Measurements from ENCODE around the gene TESK1. TPM values are rescaled to one million over a fixed set of nuclear protein-coding genes. Genes with fewer than 3 reads are reported as not detected.

TESK1 gene, protein sequence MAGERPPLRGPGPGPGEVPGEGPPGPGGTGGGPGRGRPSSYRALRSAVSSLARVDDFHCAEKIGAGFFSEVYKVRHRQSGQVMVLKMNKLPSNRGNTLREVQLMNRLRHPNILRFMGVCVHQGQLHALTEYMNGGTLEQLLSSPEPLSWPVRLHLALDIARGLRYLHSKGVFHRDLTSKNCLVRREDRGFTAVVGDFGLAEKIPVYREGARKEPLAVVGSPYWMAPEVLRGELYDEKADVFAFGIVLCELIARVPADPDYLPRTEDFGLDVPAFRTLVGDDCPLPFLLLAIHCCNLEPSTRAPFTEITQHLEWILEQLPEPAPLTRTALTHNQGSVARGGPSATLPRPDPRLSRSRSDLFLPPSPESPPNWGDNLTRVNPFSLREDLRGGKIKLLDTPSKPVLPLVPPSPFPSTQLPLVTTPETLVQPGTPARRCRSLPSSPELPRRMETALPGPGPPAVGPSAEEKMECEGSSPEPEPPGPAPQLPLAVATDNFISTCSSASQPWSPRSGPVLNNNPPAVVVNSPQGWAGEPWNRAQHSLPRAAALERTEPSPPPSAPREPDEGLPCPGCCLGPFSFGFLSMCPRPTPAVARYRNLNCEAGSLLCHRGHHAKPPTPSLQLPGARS
- total RNA-seq (2014; rRNA removed; shearing (Covaris generic)), result 6.1 and 9.4 TPM in 2 replicates

DNA sequence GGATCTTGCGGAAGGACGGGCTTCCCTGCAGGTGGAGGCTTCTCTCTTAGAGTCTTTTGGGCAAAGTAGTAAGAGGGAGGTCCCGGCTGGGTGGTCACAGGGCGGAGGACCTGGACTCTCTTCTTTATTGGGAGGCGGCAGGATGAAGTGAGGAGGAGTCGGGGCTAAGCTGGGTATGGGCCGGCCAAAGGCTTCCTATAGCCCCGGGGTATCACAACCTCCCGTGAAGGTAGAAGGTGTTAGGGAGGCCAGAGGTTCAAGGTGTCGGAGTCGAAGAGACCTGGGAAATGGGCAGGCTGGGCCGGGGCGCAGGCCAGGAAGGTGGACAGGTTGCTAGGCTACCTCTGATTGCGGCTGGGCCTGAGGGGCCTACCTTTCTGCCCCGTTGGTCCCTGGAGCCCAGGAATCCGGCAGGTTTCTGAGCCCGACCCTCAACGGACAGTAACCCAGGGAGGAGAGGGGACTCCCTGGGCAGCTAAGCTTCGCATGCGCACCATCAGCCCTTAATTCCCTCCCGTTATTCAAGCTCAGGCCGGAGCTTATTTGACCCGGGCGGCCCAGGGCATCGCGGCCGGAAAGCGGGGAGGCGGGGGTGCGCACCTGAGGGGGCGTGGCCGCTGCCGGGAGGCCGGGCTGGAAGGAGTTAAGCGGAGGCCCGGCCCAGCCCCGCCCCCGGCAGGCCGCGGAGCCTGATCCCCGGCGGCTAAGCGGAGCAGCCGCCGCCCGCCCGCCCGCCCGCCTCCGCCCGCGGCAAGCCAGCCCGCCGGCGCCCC lies at the start of gene TESK1:
TESK1 (plus strand) TSS at position 685 of the 773 bp plus-strand sequence. CDS start 358 bp downstream, outside the sequence.
- peak; percentile 88 for DNase-seq (ENCODE audit: low read depth)

DNA sequence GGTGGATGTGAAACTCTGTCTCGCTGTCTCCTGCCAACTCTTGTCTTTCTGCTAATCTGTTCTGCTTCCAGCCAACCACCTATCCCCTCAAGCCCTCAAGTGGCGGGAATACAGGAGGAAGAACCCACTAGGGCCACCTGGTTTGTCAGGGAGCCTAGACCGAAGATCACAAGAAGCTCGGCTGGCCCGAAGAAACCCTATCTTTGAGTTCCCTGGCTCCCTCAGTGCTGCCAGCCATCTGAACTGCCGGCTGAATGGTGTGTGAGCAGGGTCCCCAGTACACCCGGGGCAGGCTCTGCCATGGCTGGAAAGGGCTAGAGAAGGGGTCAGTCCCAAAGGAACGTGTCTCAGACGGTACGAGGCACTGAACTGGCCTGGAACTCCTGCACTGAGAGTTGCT lies 49.2 kb upstream of the TESK1 start:
- no peak for DNase-seq (ENCODE audit: low read depth)

DNA sequence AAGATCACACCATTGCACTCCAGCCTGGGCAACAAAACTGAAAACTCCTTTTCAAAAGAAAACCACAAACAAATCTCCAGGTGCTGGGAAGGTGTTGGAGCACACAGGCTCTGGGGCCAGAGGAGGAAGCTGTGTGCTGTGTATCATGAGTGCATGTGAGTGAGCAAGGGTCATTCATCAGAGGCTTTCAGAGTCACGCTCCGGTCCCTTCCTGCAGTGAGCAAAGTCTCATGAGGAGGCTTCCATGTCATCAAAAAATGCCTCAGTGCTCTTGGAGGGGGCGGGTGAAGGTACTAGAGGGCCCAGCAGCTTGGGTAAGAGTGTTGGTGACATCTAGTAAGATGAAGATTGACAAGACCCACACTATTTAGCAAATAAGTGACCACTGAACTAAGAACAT lies 48.3 kb upstream of the TESK1 start:
- DNase-seq (ENCODE audit: low read depth), result no peak

DNA sequence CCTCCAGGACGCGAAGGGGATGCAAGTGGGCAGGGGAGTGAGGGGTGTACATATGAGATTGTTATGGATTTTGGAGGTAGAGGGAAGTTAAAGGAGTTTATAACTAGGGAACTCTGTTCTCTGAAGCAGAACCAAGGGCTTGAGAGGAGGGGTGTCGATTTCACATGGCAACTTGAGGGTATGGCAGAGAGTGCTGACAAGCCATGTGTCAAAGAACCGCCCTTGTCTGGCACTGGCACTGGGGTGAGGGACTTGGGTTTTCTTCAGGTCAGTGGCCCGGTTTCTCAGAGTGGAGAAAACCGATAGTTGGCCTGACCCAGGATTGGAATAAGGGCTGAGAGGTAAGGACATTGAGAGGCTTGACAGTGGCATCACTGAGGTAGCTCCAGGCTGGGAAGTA lies 47.7 kb upstream of the TESK1 start:
- DNase-seq (ENCODE audit: low read depth), result no peak

DNA sequence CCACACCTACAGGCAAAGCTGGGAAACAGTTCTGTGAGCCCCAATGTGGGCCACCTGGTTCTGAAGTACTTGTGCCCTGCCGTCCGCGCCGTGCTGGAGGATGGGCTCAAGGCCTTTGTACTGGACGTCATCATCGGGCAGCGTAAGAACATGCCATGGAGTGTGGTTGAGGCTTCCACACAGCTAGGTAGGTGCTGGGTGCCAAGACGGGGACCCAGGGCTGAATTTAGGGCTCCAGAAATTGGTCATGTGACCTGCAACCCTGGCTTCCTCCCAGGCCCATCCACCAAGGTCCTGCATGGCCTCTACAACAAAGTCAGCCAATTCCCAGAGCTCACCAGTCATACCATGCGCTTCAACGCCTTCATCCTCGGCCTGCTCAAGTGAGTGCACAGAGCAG lies 46.9 kb upstream of the TESK1 start:
- no peak for DNase-seq (ENCODE audit: low read depth)

DNA sequence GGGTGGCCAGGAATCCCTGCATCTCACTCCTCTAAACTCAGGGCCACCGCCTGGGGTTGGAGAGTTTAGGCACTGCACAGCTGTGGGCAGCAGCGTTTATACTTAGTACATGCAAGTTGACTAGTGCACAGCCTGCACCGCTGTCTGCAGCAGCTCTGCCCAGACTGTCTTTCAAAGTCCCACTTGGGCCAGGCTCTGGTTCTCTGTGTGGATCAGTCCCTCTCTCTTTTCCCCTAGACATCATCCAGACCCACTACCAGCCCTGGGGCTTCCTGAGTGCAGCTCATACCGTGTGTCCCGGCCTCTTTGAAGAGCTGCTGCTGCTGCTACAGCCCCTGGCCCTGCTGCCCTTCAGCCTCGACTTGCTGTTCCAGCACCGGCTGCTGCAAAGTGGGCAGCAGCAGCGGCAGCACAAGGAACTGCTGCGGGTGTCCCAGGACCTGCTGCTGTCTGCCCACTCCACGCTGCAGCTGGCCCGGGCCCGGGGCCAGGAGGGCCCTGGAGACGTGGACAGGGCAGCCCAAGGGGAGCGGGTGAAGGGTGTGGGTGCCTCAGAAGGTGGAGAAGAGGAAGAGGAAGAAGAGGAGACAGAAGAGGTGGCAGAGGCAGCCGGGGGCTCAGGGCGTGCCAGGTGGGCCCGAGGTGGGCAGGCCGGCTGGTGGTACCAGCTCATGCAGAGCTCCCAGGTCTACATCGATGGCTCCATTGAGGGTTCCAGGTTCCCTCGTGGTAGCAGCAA lies 45.1 kb upstream of the TESK1 start:
- no peak for DNase-seq (ENCODE audit: low read depth)

DNA sequence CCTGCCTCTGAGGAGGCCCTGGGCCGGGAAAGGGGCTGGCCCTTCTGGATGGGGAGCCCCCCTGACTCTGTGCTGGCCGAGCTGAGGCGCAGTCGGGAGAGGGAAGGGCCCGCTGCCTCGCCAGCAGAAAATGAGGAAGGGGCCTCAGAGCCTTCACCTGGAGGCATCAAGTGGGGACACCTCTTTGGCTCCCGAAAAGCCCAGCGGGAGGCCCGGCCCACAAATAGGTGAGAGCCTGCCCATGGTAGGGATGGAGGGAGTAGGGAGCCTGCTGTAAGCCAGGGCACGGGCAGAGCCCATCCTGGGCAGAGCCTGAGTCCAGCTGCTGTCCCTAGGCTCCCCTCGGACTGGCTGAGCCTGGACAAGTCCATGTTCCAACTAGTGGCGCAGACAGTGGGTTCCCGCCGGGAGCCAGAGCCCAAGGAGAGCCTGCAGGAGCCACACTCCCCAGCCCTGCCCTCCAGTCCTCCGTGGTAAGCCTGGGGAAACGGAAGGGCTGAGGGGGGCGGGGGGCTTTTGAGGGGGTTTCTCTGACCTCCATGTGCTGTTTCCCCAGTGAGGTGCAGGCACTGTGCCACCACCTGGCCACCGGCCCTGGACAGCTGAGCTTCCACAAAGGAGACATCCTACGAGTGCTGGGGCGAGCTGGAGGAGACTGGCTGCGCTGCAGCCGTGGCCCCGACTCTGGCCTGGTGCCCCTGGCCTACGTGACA lies 44.3 kb upstream of the TESK1 start:
- no peak for DNase-seq (ENCODE audit: low read depth)

DNA sequence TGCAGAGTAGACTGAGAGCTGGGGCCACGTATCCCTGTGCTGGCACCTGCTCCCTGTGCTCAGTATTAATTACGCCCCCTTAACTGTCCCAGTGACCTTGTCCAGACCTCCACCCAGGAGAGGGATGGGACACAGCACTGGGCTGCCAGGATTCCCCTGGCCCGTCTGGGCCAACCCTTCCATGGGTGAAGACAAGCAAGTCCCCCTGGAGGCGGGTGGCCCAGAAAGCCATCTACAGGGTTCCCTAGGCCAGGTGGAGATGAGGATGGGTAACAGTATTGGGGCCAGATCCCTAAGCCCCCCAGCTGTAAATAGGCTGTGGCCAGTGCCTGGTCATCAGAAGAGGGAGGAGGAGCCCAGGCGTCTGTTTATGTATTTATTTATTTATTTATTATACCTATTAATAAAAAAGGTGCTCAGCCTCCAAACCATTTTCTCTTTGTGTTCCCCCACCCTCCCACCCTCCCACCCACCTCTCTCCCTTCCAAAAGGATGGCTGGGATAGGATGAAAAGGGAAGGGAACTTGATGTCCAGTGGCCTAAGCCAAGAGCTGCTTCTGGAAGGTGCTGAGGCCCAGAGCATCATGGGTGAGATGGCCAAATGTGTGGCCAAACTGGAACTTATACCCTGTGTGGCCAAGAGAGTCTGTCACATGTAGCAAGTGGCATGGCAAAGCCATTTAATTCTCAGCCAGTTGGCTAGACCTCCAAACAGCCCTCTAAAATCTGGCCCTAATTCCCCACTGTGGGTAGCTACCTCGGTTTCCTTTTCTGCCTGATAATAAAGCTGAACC lies 43.4 kb upstream of the TESK1 start:
- DNase-seq (ENCODE audit: low read depth), result no peak

DNA sequence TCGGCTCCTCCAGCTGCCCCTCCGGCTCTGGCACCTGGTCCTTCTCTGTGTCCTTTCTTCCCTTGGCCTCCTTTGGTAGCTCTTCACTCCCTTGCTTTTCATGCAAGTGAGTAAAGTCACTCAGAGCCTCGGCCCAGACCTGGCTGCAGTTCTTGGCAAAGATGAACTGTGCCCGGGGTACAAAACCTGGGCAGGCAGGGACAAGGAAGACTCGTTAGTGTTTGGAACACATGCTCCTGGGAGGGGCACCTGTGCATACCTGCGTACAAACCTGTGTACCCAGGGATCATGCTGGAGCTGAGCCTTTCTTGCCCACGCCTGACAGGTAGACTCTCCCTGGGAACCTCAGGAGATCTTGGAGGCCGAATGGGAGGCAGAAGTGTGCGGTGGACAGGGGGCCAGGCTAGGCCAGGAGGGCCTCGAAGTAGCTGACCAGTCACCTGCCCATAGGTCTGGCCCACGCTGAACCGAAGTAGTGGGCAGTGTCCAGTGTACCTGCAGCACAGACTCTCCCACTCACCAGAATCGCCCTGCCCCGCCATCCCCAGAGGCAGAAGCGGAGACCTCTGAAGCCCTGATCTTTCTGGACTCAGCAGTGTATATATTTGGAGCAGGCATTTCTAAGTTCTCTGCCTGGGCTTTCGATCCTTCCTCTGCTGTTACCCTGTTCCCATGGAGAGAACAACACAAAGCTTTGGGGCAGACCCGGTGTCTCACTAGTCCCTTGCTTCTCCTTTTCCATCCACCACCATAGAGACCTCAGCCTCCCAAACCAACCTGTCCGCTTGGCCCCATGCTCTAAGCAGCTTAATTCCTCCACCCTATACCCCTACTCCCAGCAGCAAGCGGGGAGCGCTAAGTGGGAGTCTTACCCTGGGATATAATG lies 41.9 kb upstream of the TESK1 start:
- DNase-seq (ENCODE audit: low read depth), result no peak

DNA sequence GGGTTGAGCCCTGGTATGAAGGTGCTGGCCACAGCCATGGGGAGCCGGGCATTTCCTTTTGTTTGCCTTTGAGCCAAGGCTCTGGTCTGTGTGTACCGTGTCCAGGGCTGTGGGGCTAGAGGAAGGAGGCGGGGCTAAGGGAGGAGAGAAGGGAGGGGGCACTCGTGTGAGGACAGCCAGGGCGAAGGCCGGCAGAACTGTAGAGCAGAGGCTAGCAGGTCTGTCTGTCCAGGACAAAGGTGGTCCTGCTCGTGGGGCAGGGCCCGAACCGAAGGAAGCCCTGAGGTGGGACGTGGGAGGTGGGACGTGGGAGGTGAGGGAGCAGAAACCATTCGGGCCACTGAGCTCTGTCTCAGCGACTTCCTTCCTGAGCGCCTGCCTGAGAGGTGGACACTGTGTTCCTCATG lies 41.3 kb upstream of the TESK1 start:
- no peak for DNase-seq (ENCODE audit: low read depth)

DNA sequence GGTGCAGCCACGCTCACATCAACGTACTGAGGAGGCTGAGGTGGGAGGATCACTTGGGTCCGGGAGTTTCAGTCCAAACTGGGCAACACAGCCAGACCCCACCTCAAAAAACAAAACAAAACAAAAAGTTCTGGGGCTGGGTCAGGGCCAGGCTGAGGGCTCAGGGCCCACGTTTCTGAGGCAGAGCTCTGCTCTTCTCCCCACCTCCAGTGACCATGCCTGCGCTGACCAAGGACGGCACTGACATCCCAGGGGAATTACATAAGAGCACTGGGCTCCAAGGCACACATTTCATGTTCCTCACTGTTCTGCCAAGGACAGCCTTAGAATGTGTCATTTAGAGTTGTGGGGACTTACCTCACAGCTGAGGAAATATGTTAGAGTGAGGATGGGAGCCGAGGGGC lies 40.4 kb upstream of the TESK1 start:
- DNase-seq (ENCODE audit: low read depth), result no peak

DNA sequence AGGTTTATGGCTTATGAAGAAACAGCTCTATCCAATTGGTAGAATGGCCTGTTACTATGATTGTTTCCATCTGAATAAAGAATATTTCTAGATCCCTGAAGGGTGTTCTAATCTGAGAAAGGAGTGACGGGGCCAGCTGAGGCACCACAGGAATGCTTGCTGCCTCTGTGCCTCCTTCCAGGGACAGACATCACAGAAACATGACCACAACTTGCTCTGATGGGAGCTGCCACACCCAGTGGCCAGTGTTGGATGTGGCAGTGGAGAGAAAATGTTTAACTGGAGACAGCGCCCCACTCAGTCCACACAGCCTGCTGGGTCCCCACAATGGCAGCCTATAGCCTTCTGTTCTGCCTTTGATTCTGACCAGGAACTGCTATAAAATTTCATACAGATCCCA lies 38.6 kb upstream of the TESK1 start:
- DNase-seq (ENCODE audit: low read depth), result peak; percentile 38

DNA sequence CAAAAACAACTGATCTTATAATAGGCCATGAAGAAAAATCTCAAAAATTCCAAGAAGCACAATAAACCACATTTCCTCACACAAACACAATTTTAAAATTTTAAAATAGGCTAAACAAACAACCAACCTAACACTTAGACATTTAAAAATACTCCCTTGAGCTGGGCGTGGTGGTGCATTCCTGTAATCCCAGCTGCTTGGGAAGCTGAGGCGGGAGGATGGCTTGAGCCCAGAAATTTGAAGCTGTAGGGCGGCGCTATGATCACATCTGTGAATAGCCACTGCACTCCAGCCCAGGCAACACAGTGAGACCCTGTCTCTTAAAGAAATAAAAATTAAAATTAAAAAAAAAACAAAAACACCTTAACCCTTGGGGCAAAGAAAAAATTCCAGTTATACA lies 36.9 kb upstream of the TESK1 start:
- no peak for DNase-seq (ENCODE audit: low read depth)

DNA sequence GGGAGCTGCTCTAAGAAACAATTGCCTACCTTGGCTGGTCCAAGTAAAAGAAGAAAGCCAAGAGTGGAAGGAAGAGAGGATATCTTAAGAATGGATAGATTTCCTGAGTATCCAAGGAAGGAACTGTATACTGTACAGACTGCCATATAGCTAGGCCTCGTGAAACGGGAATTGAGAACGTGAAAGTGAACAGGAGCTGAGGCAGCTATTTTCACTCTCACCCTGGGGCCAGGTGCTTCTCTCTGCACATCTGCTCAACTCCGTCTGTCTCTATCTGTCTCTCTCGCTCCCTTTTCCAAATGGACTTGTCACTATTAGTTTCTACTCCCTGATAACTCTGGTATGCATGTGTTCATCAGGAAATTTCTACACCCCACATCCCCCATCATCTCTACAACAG lies 35.9 kb upstream of the TESK1 start:
- DNase-seq (ENCODE audit: low read depth), result no peak

DNA sequence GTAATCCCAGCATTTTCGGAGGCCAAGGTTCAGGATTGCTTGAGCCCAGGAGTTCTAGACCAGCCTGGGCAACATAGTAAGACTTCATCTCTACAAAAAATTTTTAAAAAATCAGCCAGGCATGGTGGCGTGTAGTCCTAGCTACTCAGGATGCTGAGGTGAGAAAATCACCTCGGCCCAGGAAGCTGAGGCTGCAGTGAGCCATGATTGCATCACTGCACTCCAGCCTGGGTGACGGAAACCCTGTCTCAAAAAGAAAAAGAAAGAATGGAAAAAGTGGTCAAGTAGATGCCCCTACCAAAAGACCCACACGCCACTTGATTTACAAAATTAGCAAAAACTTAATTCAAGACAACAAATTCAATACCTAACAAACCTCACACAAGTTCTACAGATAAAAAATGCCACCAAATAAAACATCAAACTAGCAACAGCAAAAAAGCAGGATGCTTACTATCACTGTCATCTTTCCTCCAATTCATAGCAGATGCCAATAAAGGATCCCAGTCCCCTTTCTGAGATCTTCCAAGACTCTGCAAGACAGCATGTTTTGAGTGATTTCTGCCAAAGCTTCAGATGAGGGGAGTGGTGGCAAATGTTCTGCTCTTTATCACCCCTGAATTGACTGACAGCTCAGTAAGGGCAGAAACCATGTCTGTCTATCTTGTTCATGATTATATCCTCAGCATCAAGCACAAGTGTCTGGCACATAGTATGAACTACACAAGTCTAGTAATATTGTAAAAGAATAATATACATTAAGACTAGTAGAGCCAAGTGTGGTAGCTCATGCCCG lies 34.2 kb upstream of the TESK1 start:
- no peak for DNase-seq (ENCODE audit: low read depth)

DNA sequence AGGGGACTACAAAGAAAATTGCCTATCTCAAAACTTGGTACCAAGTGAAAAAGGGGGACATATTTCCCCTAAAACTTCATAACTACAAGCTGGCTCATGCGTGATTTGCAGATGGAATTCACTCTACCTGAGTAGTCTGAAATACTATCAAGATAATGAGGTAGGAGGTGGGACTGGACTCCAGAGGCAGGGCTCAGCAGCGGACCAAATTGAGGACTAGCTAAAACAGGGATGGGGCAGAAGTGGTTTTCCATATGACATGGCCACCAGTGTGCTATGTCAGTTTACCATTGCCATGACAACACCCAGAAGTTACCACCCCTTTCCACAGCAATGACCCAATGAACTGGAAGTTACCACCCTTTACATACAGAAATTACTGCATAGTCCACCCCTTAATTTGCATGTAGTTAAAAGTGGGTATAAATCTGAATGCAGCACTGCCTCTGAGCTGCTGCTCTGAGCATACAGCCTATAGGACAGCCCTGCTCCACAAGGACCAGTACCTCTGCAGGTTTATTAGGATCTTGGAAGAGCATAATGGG lies 30.4 kb upstream of the TESK1 start:
- DNase-seq (ENCODE audit: low read depth), result no peak

DNA sequence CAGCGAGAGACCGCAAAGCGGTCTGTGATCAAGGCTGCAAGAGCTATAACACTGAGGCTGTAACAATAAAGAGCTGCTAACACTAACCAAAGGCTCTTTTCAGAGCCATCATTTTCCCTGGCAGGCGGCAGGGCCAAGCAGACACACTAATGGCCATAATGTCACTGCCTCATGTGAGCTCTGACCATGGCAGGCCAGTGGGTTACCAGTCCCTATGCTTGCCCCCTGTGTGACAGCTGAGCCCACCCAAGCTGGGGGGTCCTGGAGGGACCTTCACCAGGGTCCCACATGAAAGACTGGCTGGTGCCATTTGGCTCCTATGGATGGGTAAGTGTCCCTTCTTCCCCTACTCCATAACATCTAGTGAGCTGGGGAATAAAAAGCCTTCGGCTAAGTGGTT lies 29.6 kb upstream of the TESK1 start:
- DNase-seq (ENCODE audit: low read depth), result no peak

DNA sequence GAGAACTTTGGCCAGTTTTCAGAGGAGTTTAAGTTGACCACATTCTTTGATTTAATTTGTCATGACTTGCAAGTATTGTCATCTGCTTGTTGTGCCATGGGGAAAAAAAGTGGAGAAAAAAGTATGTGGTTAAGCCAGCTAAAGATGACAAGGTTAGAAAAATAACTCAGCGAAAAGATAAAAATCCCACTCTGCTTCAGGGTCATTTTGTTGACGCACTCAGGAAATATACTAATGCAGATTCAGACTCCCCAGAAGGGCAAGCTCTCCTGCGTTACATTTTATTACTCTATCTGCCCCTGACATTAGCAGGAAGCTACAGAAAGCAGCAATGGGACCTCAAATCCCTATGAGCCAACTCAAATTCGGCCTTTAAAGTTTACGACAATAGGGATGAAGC lies 27.6 kb upstream of the TESK1 start:
- DNase-seq (ENCODE audit: low read depth), result no peak

Data from Daoy (cell line).